PC-3 (cell line): ENCODE data around the gene GALNT14.

Source experiments
- EZH2 ChIP-seq: fragments of 300-600 bp; sonication (generic); IDR thresholded peaks from one replicate; pipeline ENCODE4 v1.6.1; 2017; ENCODE audit warnings: antibody characterized with exemption, mild to moderate bottlenecking, low read length; ENCODE audit not compliant: unreplicated experiment
- EZH2phosphoT487 ChIP-seq: fragments of 300-600 bp; sonication (generic); IDR thresholded peaks from 2 replicates; pipeline ENCODE4 v1.6.1; 2018; ENCODE audit warnings: mild to moderate bottlenecking, antibody characterized with exemption, low read length, borderline replicate concordance
- TF ChIP-seq, protein P1 (sequence below): fragments of 300-600 bp; sonication (generic); conservative IDR thresholded peaks from 2 replicates; pipeline ENCODE4 v1.5.1; 2017; ENCODE audit warnings: antibody characterized with exemption, low read depth, mild to moderate bottlenecking, low read length

DNA sequence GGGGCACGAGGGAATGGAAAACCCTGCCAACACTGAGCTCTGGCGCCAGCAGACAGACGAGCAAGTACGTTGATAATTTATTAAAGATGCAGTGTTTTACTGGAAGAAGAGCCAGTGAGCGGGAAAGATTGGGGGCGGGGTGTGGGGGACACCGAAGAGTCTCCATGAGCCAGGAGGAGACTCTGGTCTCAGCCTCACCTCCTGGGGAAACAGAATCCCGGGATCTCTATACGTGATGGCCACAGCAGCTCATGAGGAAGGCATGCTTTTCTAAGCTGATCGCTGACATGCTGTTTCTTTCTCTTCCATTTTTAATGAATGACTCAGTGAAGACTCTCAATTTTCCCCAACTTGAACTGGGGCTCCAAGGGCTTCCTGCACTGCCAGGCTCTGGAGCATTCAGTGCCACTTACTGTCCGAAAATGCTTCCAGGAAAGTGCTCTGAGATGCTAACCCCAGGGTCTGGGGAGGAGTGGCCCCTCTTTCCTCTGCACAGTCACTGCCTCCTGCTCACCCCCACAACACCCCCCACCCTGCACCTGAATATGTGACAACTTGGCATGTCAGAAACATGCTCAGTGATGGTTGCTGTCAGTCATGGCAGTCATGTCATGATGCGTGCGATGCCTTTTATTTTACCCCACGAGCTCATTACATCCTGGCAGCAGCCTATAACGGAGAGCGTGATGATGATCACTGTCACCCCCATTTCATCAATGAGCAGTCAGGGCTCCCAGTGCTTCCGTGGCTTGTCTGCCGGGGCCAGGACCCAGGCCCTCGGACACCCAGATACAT, 166.8 kb downstream of the GALNT14 start:
- TF ChIP-seq, protein P1, sequence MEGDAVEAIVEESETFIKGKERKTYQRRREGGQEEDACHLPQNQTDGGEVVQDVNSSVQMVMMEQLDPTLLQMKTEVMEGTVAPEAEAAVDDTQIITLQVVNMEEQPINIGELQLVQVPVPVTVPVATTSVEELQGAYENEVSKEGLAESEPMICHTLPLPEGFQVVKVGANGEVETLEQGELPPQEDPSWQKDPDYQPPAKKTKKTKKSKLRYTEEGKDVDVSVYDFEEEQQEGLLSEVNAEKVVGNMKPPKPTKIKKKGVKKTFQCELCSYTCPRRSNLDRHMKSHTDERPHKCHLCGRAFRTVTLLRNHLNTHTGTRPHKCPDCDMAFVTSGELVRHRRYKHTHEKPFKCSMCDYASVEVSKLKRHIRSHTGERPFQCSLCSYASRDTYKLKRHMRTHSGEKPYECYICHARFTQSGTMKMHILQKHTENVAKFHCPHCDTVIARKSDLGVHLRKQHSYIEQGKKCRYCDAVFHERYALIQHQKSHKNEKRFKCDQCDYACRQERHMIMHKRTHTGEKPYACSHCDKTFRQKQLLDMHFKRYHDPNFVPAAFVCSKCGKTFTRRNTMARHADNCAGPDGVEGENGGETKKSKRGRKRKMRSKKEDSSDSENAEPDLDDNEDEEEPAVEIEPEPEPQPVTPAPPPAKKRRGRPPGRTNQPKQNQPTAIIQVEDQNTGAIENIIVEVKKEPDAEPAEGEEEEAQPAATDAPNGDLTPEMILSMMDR, result no peak
- TF ChIP-seq EZH2, result no peak
- TF ChIP-seq EZH2phosphoT487, result no peak
